ENCODE results near the gene CFAP44.

Gene CFAP44

DNA sequence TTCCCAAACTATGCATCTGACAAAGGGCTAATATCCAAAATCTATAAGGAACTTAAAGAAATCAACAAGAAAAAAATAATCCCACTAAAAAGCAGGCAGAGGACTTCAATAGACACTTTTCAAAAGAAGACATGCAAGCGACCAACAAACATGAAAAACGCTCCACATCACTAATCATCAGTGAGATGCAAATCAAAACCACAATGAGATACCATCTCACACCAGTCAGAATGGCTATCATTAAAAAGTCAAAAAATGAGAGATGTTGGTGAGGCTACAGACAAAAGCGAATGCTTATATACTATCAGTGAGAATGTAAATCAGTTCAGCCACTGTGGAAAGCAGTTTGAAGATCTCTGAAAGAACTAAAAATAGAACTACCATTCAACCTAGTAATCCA is 20.2 kb downstream of the CFAP44 start:
- peaks cover 11% of the 10 kb centered on the region for H3K36me3 Mint-ChIP-seq
- DNase-seq (ENCODE audit: low spot score in 2 of 2) (no peak), ATAC-seq (no peak)
- H3K4me3 Mint-ChIP-seq: no peak overlapping the region
- no peaks in the 10 kb centered on the region for H3K9me3 Mint-ChIP-seq
- H3K27ac Mint-ChIP-seq: no peak overlapping the region
- no peaks in the 10 kb centered on the region for H3K4me1 Mint-ChIP-seq

DNA sequence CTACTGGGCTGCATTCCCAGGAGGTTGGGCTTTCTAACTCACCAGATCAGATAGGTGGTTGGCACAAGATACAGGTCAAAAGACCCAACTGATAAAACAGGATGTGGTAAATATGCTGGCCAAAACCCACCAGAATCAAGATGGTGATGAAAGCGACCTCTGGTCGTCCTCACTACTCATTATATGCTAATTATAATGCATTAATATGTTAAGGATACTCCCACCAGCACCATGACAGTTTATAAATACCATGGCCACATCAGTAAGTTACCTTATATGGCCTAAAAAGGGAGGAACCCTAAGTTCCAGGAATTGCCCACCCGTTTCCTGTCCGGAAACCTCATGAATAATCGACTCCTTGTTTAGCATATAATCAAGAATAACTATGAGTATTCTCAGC is 31.6 kb downstream of the CFAP44 start:
- ATAC-seq: no peak
- H3K9me3 Mint-ChIP-seq: peaks cover 4% of the 10 kb centered on the region
- H3K27ac Mint-ChIP-seq: no peak overlapping the region
- no peaks in the 10 kb centered on the region for H3K36me3 Mint-ChIP-seq
- H3K4me1 Mint-ChIP-seq: no peaks in the 10 kb centered on the region
- no peak overlapping the region for H3K4me3 Mint-ChIP-seq
- DNase-seq (ENCODE audit: low spot score in 2 of 2): no peak

DNA sequence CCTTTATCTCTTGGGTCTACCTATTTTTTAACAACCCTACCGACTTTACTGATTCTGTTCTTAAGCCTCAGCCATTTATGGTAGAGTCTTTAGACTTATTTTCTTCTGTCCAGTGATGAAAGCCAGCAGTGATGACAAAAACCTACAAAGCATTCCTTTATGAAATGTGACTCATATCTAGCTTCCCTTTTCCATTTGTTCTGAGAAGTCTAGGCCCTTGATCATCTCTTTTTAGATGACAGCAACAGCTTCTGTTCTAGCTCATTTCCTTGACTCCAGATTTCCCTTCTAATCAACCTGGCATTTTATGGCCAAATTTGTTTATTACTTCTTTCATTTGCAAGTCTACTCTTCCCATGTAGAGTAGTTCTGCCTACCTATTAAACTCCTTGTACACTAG is 36.1 kb downstream of the CFAP44 start:
- Mint-ChIP-seq H3K36me3 (peaks cover 5% of the 10 kb centered on the region), H3K27ac (peak overlapping the region; percentile 38), H3K4me1 (no peaks in the 10 kb centered on the region), H3K9me3 (no peaks in the 10 kb centered on the region), H3K4me3 (no peak overlapping the region)
- DNase-seq (ENCODE audit: low spot score in 2 of 2) (no peak), ATAC-seq (no peak)

DNA sequence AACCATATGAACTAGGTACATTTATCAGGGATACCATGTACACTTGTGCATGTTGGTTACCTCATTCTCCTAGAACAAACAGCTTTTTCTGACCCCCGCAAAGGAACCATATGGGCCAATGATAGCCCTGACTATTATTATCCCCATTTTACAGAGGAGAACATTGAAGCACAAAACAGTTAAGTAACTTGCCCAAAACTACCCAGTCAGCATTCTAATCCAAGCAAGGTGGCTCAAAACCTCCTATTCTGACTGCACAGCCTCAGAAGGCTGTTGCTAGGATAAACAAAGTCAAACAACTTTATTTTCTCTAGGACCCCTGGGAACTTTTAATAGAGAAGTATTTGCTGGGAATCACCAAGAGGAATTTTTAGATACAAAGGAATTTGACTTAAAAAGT is 36.7 kb downstream of the CFAP44 start:
- Mint-ChIP-seq H3K36me3 (peaks cover 5% of the 10 kb centered on the region), H3K27ac (peak overlapping the region; percentile 38), H3K4me1 (no peaks in the 10 kb centered on the region), H3K4me3 (no peak overlapping the region), H3K9me3 (no peaks in the 10 kb centered on the region)
- no peak for ATAC-seq
- DNase-seq (ENCODE audit: low spot score in 2 of 2): no peak

Measured in stimulated activated effector memory CD8-positive, alpha-beta T cell treated with anti-CD3 and anti-CD28 coated beads, Interleukin-12 subunit alpha, Interleukin-12 subunit beta, amount 100 ng/mL, for 72 hours (primary cell).